A172 (cell line): Measurements from ENCODE around the gene PDE5A. TPM values are rescaled to one million over a fixed set of nuclear protein-coding genes. Genes with fewer than 3 reads are reported as not detected.
"Not testable (repeated sequence)": the region's sequence is repeated elsewhere in the genome, so short reads cannot be mapped to it uniquely, and the experiment has no call there.

ENCODE experiments used
- DNase-seq: peaks from one replicate; pipeline ENCODE4 v3.0.0-alpha.2; 2015; ENCODE audit warnings: low spot score
- total RNA-seq: library from RNA; depleted of rRNA; stranded (reverse); fragments of >200 nt; shearing (Covaris generic); gene quantifications from 2 replicates; pipeline ENCODE4 v1.2.3, GENCODE V29; 2014; rRNA removed

The PDE5A gene
- total RNA-seq = 7.0 and 9.9 TPM in 2 replicates

DNA sequence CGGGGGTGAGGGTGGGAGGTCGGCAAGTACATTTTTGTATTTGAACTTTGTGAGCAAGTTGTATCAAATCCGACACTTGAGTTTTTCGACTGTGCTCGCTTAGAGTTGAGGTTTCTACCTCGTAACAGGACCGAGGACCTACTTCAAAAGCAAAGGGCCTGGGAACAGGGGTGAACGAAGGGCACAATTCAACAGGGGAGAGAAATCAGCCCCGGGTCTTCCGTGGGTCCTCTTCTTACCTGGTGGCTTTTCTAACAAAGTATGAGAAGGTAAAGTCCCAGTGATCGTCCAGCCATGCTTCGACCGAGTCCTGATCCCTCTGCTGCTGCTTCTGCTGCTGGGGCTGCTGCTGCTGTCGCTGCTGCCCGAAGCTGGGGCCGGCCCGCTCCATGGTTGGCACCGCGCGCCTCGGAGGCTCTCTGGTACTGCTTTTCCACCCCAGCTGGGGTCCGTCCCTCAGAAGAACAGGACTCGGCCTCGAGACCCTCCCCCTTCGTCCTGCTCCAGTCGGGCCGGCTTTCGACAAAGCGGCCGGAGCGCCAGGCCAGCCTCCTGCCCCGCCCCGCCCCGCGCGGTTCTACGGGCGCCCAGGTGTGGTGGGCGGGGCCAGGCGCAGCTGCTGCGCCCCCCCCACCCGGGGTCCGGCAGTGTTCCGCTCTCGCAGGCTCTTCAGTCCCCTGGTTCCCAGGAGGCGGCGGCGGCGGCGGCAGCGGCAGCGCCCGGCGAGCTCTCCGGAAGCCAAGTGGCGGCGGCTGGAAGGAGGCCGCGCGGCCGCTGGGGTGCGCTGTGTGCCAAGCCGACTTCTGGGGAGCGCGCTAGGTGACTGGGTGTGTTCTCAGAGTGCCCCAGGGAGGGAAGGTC lies at the start of gene PDE5A:
Gene PDE5A, minus strand, starts transcription at position 524 of the 861 bp plus-strand sequence. Its CDS starts 133 bp downstream, at position 391.
- peak; percentile 54 for DNase-seq

DNA sequence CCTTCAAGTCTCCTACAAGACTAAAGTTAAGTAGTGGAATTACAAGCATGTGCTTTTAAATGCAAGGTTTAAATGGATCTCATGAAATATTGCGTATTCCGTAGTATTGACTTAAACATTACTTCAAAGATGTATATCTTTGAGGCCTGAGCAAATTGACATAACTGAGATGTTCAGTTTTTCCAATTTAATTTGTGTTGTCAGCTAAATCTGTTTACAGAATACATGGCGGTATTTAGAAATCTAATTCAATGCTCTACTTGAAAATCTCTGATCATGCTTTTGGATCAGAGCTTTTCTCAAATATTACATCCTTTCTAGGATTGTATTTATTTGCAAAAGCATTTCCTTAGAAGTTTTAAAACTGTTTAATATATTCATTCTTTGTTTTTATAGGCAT lies 47.5 kb upstream of the PDE5A start:
- DNase-seq = no peak

DNA sequence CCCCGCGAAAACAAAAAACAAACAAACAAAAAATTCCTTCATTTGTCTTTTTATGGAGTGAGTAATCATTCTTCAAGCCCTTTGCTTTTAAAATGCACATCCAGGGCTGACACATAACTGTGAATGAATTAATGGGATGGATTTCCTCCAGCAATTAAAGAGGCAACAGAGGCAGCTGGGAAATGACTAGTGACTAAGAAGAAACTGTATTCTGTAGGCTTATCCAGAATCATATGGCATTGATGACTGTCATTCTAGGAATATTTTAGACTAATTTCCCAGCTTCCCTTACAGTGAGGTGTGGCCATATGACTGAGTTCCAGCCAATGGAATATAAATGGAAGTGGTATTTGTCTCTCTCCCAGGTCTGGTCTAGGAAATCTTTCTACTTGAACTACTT lies 46.8 kb upstream of the PDE5A start:
- no peak for DNase-seq

DNA sequence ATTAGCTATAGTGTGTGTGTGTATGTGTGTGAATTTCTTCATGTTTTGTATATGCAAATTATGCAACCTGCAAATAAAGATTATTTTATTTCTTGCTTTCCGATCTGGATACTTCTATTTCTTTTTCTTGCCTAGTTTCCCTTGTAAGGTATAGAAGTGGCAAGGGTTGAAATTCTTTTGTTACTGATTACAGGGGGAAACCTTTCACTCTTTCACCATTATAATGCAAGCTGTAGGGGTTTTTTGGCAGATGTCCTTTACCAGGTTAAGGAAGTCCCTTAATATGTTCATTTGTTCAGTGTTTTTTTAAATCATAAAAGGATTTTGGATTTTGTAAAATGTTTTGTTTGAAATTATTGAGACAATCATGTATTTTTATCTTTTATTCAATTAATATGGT lies 44.3 kb upstream of the PDE5A start:
- DNase-seq = no peak

DNA sequence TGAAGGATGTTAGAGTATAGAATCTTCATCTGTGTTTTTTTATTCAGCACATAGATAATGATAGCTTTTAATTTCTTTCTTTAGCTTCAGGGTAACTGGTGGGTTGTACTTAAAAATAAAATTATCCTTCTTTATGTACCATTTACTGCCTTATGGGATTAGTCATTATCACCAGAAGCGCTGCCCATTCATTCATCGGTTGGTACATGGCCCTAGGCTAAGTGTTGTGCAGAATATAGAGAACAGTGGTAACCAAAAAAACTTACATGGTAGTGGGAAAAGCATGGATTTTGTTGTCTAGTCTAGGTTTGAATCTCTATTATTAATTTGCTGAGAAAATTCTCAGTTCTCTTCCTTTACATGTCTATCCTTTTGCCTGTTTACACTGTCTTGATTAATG lies 43.5 kb upstream of the PDE5A start:
- no peak for DNase-seq

DNA sequence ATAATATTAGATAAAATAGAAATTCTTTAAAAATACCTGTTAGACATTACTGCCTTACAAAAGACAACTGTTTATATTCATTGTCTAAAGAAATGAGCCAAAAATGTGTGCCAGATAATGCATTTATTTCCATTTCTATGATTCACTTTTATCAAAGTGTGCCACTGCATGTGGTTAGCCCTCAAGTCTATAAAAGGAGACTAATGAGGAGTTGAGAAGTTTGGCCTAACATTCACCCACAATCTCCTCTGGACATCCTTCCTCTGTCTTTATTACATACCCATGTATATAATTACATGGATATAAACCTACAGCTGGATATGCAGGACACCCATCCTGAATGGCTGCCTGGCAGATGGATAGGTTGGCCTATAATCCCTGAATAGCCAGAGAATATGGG lies 42.6 kb upstream of the PDE5A start:
- no peak for DNase-seq

DNA sequence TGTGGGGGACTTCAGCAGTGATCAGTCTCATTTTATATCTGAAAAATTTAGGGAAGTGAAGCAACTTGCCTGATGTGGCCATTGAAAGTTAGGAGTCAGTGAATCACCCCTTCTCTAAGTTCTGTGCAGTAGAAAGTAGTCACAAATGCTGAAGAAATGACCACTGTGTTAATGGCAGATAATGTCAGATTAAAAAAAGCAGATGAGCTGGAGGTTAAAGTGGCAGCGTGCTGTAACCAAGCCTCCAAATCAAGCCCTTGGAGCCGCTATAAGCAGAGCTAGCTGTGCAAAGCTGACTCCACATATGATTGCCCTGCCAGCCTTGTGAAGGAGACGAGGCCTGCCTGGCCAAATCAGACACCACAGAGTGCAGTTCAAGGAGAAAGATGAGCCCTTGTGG lies 39.2 kb upstream of the PDE5A start:
- DNase-seq = no peak

DNA sequence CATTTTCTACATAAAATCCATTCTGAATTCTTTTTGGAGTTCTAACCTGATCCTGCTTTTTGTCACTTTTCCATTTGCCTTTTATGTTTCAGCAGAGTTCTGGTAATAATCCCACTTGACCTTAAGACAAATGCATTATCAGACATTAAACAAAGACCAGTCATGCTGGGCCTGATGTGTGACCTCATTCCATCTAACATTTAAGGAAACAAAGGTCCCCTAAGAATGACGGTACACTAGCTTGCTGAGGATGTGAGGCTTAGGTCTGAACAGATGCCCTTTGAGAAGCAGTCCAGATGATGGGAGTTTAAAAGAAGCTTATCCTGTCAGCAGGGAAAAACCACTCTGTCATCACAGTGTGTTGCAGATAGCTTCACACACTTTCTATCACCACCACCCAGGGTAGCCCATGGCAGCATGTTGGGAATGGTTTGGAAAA lies 38.1 kb upstream of the PDE5A start:
- DNase-seq = no peak

DNA sequence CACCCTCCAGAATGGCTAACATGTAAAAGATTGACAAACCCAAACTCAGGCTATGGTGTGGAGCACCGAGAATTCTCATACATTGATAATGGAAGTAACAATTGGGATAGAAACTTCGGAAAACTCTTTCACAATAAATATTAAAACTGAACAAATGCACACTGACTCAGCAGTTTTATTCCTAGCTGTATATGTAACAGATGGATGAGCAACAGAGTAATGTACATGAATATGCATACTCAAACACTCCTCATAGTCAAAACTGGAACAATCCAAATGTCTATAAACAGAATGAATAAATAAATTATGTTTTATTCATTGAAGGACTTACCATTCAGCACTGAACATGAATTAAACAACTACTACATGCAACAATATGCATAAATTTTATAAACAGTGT lies 37.1 kb upstream of the PDE5A start:
- DNase-seq = no peak

DNA sequence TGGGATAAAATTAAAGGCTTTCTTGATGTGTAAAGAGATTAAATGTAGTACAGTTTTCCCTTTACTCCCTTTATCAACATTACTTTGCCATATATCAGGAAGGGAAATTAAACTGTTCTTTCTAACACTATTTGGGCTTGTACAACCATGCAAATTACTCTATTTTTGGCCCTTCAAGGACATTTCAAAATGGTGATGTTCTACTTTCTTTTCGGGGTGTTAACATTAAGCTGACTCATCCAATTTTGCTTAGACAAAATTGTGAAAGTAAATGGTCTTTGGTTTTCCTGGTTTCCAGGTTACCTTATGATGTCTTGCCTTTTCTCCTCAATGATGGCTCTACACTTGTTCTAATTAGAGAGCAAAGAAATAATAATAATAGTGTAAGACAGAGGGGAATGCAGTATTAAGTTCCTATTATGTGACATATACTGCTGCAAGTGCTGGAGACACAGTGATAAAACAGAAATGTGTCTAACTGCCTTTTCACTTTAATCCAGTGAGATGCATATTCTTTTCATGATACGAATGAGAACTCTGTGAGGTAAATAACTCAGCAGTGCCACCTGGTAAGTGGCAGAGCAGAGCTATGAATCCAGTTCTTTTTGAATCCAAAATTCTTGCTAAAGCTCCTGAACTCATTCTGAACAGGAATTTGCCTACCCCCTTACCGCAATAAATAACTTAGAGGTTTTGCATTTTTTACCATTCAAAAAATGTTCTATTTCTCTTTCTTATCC lies 35.7 kb upstream of the PDE5A start:
- DNase-seq = no peak

DNA sequence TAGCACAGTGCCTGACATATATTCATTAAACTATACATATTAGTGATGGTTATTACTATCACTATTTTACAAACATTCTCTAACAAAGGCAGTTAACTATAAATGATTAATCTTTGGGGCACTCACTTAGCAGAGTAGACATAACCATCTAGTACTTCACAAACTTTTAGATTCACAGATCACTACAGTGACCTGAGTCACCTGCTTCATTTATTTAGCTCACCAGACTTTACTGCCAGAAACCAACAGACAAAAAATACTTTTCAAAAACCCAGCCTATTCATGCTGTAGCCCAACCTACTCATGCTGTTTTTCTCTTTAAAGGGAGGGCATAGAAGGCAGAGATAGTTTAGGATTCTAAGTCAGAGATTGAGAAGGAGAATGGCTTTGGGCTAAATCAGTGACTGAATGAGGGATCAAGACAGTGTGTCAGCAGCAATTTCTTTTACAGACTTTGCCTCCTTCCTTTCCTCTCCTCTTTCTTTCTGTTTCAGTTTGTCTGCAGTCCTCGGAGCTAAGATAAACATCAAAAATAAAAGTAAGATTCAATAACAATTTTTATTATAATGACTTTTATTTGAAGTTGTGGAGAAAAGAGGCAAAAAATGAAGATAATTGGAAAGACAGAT lies 34.7 kb upstream of the PDE5A start:
- DNase-seq = no peak

DNA sequence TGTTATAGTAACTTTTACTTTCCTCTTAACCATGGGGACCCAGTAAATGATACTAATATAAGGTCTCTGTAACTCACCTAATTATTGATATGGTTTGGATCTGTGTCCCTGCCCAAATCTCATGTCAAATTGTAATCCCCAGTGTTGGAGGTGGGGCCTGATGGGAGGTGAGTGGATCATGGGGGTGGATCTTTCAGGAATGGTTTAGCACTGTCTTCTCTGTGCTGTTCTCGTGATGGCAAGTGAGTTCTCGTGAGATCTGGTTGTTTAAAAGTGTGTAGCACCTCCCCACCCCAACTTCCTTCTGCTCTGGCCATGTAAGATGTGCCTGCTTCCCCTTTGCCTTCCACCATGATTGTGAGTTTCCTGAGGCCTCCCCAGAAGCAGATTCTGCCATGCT lies 34.0 kb upstream of the PDE5A start:
- DNase-seq = not testable (repeated sequence)

DNA sequence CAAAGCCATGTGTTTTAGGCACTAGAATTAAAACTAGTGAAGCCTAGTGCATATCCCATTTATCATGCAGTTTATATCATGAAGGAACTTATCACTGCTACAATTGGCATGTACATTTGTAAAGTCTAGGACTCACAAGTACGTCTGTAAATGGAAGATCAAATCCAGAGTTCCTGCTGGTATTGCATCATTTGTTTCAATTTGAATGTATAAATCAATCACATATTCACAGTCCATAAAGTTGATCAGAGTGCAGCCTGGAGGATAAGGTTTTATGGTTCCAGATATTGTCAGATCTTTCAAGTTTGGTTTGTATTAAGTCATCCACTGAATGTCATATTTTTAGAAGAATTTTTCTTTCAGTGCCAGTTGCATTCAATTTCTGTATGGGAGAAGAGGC lies 32.6 kb upstream of the PDE5A start:
- DNase-seq = no peak

DNA sequence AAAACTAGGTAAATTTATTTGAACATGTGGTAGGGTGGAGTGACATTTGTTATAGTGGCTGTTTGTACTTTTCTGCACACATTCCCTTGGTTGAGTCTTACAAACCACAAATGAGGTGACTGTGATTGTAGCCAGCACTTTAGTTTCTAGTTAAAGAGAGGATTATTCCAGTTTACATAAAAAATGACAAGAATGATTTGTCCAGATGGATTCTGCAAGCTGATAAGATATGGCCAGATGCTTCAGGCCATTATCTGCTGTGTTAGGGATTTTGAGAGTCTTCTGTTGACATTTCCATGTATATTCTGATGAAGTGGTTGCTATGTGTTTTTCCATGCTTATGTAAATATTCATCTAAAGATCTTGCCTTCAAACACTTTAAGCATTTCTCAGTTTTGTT lies 31.0 kb upstream of the PDE5A start:
- DNase-seq = peak; percentile 56

DNA sequence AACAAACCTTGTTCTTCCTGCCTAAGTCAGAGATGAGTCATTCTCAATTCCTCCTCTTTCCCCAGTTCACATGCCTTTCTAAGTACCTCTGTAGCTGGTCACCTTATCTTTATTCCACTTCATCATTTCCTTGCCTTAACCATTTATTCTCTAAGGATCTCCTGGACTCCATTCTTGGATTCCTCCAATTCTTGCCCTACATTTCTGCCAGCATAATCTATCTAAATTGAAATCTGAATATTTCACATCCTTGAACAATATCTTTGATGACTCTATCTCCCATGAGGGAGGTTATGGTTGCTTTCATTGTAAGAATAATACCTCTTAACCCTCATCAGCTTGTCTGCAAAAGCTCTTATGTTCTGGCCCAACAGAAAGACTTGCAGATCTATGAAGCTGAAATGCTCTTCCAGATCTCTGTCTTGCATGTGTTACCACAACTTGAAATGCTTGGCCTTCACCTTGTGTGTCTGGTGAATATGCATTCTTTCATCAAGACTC lies 28.6 kb upstream of the PDE5A start:
- DNase-seq = peak; percentile 57

DNA sequence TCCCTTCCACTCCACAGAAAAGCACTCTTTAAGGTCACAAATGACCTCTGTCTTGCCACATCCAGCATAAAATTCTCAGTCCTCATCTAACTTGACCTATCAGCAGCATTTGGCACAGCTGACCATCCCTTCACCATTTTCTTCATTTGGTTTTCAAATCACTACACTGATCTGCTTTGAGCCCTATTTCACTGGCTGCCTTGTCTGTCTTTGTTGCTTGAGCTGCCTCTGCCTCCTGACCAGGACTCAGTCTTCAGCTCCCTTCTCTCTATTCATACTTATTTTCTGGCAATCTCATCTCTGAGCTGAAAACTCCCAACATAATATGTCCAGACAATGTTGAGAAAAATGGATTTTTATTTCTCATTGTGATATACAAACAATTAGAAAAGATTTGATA lies 27.7 kb upstream of the PDE5A start:
- DNase-seq = no peak

DNA sequence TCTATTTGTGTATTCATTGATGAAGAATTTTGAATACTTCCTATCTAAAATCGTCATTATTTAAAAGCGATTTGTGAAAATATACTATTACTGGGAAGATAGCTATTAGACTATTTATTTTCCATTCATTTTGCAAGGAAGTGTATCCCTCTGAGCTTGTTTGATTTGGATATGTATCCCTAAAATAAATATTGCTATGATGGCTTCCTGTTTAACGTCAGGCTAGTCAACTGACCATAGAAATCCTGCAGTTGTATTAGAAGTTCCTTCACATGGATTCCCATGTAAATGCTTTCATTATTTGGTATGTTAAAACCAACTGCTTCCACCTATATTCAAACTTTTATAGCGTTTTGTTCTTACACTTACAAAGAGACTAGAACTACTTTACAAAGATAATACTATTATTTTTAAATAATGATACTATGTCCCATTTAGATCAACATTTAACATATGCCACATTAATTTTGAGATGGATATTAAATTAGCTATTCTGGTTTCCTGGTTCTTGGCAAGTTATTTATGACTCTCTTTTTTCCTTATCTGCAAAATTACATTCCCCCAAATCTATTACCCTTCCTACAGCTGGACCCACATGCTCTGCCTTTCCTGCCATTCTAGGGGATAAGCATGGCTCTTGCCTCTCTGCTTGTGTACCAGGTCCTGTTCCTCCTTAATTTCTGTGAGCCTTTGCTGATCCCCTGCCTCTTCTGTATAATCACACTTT lies 26.7 kb upstream of the PDE5A start:
- DNase-seq = no peak

DNA sequence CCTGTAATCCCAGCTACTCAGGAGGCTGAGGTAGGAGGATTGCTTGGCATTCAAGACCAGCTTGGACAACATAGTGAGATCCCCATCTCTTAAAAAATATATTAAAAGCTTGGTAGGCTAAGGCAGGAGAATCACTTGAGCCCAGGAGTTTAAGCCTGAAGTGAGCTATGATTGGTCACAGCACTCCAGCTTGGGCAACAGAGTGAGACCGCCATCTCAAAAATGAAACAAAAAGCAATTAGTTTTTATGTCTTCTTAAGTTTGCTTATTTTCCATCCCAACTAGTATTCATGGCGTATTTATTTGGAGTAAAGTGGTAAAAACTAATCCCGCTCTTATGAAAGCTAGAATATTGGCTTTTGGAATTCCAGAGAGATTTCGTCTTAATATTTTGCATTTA lies 25.4 kb upstream of the PDE5A start:
- DNase-seq = no peak

DNA sequence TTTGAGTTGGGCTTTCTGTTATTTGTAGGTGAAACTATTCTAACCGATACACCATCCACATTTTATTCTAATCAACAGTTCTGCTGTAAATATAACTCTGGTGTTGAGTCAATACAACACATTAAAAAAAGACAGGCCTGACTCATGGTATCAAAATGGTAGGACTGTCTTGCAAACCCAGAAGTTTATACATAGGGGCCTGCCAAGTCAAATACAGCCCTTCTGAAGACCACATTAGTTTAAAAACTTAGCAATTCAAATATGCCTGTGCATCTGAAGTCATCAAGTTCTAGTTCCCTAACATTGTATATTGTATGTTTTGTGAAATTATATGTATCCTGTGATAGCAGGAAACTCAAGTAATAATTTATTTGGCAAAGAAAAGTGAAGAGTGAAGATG lies 24.4 kb upstream of the PDE5A start:
- no peak for DNase-seq

DNA sequence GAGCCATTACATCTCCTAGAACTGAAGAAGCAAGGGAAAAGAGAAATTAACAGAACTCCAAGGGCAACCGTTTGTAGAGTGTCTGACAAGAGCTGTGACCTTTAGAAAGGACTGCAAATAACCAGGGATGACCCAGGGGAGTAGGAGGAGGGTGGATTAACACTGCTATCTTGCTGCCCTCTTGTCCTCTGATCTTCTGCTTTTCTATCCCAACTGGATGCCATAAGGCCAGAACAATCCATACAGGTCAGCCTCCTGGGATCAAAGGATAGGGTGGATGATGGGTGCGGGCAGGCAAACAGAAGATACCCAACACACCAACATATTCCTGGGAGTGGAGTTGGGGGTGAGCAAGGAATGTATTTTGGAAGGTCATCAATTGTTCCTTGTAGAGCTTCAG lies 19.8 kb upstream of the PDE5A start:
- DNase-seq = no peak

DNA sequence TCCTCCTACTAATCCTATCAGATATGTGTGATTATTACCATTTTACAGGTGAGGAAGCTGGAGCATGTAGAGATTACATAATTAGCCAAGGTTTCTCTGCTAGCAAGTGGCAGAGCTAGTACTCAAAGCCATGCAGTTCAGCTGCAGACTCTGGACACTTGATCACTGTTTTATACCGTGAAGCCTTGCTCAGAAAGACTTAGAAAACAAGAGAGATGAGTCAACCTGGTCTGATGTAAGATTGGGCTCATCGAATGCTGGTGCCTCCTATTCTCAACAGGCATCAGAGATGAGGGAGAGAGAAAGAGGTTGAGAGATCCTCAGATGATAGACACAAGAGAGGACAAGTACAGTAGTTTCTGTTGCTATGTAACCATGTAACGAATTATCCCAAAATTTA lies 19.0 kb upstream of the PDE5A start:
- no peak for DNase-seq
